ENCODE measurements around the gene MYL4. TPM values are rescaled to one million over a fixed set of nuclear protein-coding genes. Genes with fewer than 3 reads are reported as not detected.
"Not testable (repeated sequence)": the region's sequence is repeated elsewhere in the genome, so short reads cannot be mapped to it uniquely, and the experiment has no call there.

MYL4 gene
- total RNA-seq, 4 donors from 2014 or later: 3.2 TPM; not detected in 3

DNA sequence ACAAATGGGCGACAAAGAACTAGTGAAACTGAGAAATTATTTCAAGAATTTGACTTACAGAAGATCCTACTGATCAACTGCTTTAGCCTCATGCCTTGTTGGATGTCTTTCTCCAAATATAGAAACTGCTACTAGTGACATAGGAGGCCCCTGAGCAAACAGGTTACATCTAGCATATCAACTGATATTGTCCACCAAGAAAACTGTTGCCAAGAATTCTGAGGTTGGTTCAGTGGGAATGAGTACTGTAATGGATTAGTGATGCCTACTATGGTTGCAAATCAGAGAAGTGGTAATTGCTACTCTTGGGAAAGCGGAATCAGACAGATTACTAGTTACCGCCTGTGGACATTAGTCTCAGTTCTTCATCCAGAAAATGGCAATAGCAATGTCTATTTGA lies 30.0 kb upstream of the MYL4 start:
- Histone ChIP-seq H3K4me3 (no peak overlapping the region), H3K36me3 (no peaks in the 10 kb centered on the region), H3K27ac (no peak overlapping the region), H3K4me1 (peaks cover 0 to 12% of the 10 kb centered on the region in 2 donors), H3K9me3 (no peaks in the 10 kb centered on the region), H3K27me3 (no peaks in the 10 kb centered on the region)
- intact Hi-C loops (cut with DNase I; ENCODE audit: low total_unique reads): no loop called here
- no peak for DNase-seq
- TF ChIP-seq POLR2A (IDR thresholded peaks at IDR 0.05): no peak
- TF ChIP-seq, protein P1, sequence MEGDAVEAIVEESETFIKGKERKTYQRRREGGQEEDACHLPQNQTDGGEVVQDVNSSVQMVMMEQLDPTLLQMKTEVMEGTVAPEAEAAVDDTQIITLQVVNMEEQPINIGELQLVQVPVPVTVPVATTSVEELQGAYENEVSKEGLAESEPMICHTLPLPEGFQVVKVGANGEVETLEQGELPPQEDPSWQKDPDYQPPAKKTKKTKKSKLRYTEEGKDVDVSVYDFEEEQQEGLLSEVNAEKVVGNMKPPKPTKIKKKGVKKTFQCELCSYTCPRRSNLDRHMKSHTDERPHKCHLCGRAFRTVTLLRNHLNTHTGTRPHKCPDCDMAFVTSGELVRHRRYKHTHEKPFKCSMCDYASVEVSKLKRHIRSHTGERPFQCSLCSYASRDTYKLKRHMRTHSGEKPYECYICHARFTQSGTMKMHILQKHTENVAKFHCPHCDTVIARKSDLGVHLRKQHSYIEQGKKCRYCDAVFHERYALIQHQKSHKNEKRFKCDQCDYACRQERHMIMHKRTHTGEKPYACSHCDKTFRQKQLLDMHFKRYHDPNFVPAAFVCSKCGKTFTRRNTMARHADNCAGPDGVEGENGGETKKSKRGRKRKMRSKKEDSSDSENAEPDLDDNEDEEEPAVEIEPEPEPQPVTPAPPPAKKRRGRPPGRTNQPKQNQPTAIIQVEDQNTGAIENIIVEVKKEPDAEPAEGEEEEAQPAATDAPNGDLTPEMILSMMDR (IDR thresholded peaks at IDR 0.05): no peak

DNA sequence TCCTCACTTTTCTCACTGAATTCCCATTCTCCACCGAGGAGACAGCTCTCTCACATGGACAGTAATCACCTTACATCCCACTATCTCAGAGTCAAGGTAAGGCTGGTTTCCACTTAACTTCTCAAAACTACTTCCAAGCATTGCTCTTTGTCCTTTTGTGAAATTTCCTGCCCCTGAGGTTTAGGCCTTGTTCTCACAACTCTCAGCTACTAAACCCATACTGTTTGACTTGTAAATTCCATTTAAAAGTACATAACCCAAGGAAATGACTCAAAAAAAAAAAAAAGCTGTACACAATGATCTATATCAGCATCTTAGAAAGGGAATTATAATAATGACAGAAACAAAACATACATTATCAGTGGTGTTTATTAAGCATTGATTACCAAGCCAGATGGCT lies 28.8 kb upstream of the MYL4 start:
- intact Hi-C loops (cut with DNase I; ENCODE audit: low total_unique reads): no loop called here
- TF ChIP-seq, protein P1 (IDR thresholded peaks at IDR 0.05): no peak
- no peak for TF ChIP-seq POLR2A (IDR thresholded peaks at IDR 0.05)
- no peak for DNase-seq

DNA sequence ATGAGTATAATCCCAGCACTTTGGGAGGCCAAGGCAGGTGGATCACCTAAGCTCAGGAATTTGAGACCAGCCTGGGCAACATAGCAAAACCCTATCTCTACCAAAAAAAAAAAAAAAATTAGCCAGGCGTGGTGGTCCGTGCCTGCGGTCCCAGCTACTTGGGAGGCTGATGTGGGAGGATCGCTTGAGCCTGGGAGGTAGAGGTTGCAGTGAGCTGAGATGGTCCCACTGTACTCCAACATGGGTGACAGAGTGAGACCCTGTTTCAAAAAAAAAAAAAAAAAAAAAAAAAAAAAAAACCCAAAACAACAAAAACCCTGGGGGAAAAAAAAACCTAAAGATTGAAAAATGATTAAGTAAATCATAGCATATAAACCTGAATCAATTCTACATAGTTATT lies 28.2 kb upstream of the MYL4 start:
- DNase-seq; H3K4me3 ChIP-seq; H3K9me3 ChIP-seq; H3K36me3 ChIP-seq; H3K27me3 ChIP-seq; H3K27ac ChIP-seq; intact Hi-C loops (cut with DNase I; ENCODE audit: low total_unique reads): not testable (repeated sequence)
- H3K4me1 ChIP-seq: peaks cover 0 to 19% of the 10 kb centered on the region in 2 donors

More for the DNA sequence above, 28.8 kb upstream of the MYL4 start:
- H3K9me3 ChIP-seq: no peaks in the 10 kb centered on the region
- no peak overlapping the region for H3K4me3 ChIP-seq
- no peaks in the 10 kb centered on the region for H3K36me3 ChIP-seq
- H3K27ac ChIP-seq: no peak overlapping the region
- no peaks in the 10 kb centered on the region for H3K27me3 ChIP-seq
- H3K4me1 ChIP-seq: peaks cover 0 to 12% of the 10 kb centered on the region in 2 donors

DNA sequence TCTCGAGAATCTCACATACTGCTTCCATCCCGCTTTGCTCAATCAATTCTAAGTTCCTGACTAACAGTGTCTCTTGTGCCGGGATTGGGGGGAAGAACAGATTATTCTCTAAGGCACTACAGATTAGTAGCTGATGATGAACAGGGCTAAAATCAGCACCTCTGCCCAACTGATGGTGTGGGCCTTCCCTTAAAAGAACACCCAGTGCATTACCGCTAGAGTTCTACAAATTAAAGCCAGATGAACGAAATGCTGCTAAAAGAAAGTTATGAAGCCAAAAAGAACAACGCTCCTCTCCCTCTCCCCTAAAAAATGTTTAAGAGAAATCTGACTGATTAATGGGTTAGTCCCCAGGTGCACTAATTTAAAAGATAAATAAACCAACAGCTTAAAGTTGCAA lies 24.5 kb upstream of the MYL4 start:
- H3K27me3 ChIP-seq: no peaks in the 10 kb centered on the region
- H3K36me3 ChIP-seq: no peaks in the 10 kb centered on the region
- no peak for TF ChIP-seq POLR2A (IDR thresholded peaks at IDR 0.05)
- TF ChIP-seq, protein P1 (IDR thresholded peaks at IDR 0.05): no peak
- H3K27ac ChIP-seq: peak overlapping the region in 1 of 2 donors; percentile 31
- intact Hi-C loops (cut with DNase I; ENCODE audit: low total_unique reads): no loop called here
- H3K4me3 ChIP-seq: no peak overlapping the region
- no peaks in the 10 kb centered on the region for H3K9me3 ChIP-seq
- DNase-seq: no peak
- H3K4me1 ChIP-seq: peaks cover 0 to 24% of the 10 kb centered on the region in 2 donors

DNA sequence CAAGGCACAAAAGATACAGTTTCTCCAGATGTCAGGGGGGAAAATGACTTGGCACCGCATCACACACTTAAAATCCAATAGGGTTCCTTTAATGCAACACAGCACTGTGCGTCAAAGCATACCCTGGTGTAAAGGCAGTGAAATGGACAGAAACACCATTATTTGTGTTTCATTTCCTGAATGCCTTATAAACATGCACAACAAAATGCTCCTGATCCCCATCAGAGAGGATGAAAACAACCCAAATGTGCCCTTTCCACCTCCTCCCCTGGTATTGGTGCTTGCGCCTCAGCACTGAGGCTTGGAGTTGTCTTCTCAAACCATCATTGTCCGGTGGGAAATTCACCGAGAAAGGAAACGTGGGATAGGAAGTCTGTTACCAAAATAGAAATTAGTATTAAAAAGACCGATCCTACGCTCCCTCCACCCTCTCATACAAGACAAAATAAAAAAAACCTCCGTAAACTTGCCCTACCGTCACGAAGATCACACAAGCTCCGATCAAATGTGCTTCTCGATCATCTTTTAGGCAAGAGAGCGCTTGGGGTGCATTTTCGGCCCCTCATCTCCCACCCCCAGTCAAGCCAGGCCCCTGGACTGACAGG lies 20.8 kb upstream of the MYL4 start:
- DNase-seq: no peak
- TF ChIP-seq, protein P1 (IDR thresholded peaks at IDR 0.05): no peak
- no peak for TF ChIP-seq POLR2A (IDR thresholded peaks at IDR 0.05)
- H3K36me3 ChIP-seq: no peaks in the 10 kb centered on the region
- peak overlapping the region; percentile 94 to 96 for H3K27ac ChIP-seq
- H3K9me3 ChIP-seq: no peaks in the 10 kb centered on the region
- H3K27me3 ChIP-seq: no peaks in the 10 kb centered on the region
- peak overlapping the region; percentile 86 to 89 for H3K4me3 ChIP-seq
- H3K4me1 ChIP-seq: peaks cover 0 to 20% of the 10 kb centered on the region in 2 donors
- intact Hi-C loops (cut with DNase I; ENCODE audit: low total_unique reads): no loop called here

All from uterus (tissue), 4 donors.